HUES64 (cell line): ENCODE measurements around the gene MEFV. TPM values are rescaled to one million over a fixed set of nuclear protein-coding genes. Genes with fewer than 3 reads are reported as not detected.

Source experiments
- H3K27ac ChIP-seq: 2 replicates; pipeline ENCODE4 v1.7.0; 2013; ENCODE audit warnings: low read depth, low read length, inconsistent platforms
- H3K27me3 ChIP-seq: 2 replicates; pipeline ENCODE4 v1.6.1; 2013; ENCODE audit warnings: mild to moderate bottlenecking, low read length; ENCODE audit not compliant: insufficient read depth
- H3K36me3 ChIP-seq: 2 replicates; pipeline ENCODE4 v1.6.1; 2013; ENCODE audit warnings: mild to moderate bottlenecking, low read length; ENCODE audit not compliant: insufficient read depth
- H3K4me1 ChIP-seq: 2 replicates; pipeline ENCODE4 v1.6.1; 2013; ENCODE audit warnings: mild to moderate bottlenecking, low read length, moderate library complexity; ENCODE audit not compliant: insufficient read depth
- H3K4me3 ChIP-seq: 2 replicates; pipeline ENCODE4 v1.5.1; 2013; ENCODE audit warnings: mild to moderate bottlenecking, low read length, moderate library complexity
- H3K9ac ChIP-seq: 2 replicates; pipeline ENCODE4 v1.6.1; 2013; ENCODE audit warnings: mild to moderate bottlenecking, low read depth, low read length
- H3K9me3 ChIP-seq: 2 replicates; pipeline ENCODE4 v1.6.1; 2013; ENCODE audit warnings: low read depth, low read length; ENCODE audit not compliant: insufficient read depth
- WGBS: fragments of 150-250, 120-280 bp; methylation state at CpG from one replicate; pipeline ENCODE4 v1.1.7; 2013; ENCODE audit warnings: missing lambda C conversion rate; 5-methylcytosine and 5-hydroxymethylcytosine counted together
- polyA plus RNA-seq, 2 experiments: library from polyadenylated mRNA; stranded (reverse); fragments of 50-300 nt; gene quantifications; one replicate each; pipeline ENCODE4 v1.2.3, GENCODE V29; 2013

The MEFV gene
- not detected for polyA plus RNA-seq (2013, experiment 1 of 2)
- polyA plus RNA-seq (2013, experiment 2 of 2): not detected

- H3K9me3 ChIP-seq: no peaks in the 10 kb centered on the region
- H3K27me3 ChIP-seq: no peaks in the 10 kb centered on the region
- H3K36me3 ChIP-seq: no peaks in the 10 kb centered on the region
- no peak within 1 kb of the TSS for H3K27ac ChIP-seq
- H3K9ac ChIP-seq: no peak within 1 kb of the TSS
- 85% methylated on average over 14 of the region's 14 CpGs for WGBS
- no peaks in the 10 kb centered on the region for H3K4me1 ChIP-seq
- no peak within 1 kb of the TSS for H3K4me3 ChIP-seq
Measured at GRCh38 chr16:3256146-3256865, at the start of gene MEFV. TSS of gene MEFV (minus strand) at chr16:3256633. CDS start at chr16:3256587, 46 bp downstream.

- peaks cover 42% of the 10 kb centered on the region for H3K36me3 ChIP-seq
- no peaks in the 10 kb centered on the region for H3K4me1 ChIP-seq
- no peak overlapping the region; the same call in 1 of the 2 replicates for H3K27ac ChIP-seq
- 68% methylated on average over 8 of the region's 11 CpGs for WGBS
- peak overlapping the region; percentile 97 for H3K4me3 ChIP-seq
- H3K27me3 ChIP-seq: peaks cover 5% of the 10 kb centered on the region; the same call in 1 of the 2 replicates
- H3K9me3 ChIP-seq: peaks cover 79% of the 10 kb centered on the region
- peak overlapping the region; percentile 94 for H3K9ac ChIP-seq
Measured at GRCh38 chr16:3306078-3306477, 49.6 kb upstream of the MEFV start.

DNA sequence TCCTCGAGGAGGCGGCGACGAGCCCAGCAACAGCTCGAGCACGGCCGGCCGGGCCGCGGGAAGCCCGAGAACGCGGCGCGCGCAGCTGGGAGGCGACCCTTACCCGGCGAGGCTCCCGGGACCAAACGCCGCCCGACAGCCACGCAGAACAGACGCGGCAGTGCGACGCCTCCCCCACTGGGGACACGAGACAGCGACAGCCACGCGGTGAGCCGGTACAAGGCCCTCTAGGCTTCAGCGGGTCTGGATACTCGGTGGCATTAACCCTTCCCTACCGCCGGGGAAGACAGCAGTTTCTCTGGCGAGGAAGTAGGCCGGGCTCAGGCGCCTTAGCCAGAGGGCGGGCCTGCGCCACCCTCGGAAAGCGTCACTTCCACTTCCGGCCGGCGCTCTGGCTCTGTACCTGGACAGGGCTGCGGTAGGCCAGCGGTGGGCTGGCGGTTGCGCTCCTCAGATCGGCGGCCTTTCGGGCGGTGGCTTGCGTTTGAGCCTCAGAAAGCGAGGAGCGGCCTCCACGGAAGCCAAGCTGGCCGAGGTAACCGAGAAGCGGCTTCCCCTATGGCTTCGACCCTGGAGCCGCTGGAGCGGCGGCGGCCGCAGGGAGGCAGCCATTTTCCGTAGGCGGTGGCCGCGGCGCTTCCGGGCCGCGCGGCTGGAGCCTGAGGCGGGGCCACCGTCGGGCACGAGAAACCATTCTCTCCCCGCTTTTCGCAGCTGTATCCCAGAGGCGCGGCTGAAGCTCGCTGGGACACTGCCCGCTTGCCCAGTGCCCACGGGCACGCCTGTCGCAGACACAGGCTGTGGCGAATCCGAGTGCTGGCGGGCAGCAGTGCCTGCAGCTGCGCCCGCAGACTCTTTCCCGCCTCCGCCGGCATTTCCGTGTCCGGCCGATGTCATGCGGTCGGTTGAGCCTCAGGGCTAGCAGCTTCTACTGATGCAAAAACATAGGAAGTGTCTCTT lies 49.0 kb upstream of the MEFV start, which contains the start of the genes TIGD7 and ZNF75A:
TSS of gene TIGD7 (minus strand) at position 322 of the 960 bp plus-strand sequence. CDS start 4,816 bp downstream, outside the sequence.
TSS of gene ZNF75A (plus strand) at position 389 of the 960 bp plus-strand sequence. CDS start 2,932 bp downstream, outside the sequence.
- WGBS: 2% methylated on average over 103 of the region's 103 CpGs
- Histone ChIP-seq H3K27me3 (peaks cover 5% of the 10 kb centered on the region; the same call in 1 of the 2 replicates), H3K36me3 (peaks cover 44% of the 10 kb centered on the region), H3K9ac (peak within 1 kb of the TSS; percentile 94), H3K9me3 (peaks cover 72% of the 10 kb centered on the region), H3K27ac (peak within 1 kb of the TSS; percentile 97), H3K4me3 (peak within 1 kb of the TSS; percentile 97), H3K4me1 (no peaks in the 10 kb centered on the region)

DNA sequence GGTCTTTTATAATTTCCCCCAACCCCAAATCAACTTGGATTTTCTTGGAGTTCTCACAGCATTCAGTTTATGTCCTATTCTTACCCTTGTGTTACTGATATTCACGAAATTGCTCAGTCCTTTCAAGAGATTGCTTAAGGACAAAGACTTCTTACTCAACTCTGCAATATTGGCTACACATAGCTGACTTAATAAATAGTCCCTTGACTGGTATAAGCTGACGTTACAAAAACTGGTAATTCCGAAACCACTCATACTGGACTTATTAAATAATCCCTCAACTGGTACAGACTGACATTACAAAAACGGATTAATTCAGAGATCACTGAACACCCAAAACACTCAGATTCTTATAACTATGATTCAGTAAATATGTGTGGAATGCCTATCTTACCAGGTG lies 47.9 kb upstream of the MEFV start:
- peak overlapping the region; percentile 97 for H3K4me3 ChIP-seq
- H3K9me3 ChIP-seq: peaks cover 67% of the 10 kb centered on the region
- peak overlapping the region; percentile 94; the same call in 1 of the 2 replicates for H3K9ac ChIP-seq
- WGBS: 81% methylated on average over 4 of the region's 4 CpGs
- peaks cover 48% of the 10 kb centered on the region for H3K36me3 ChIP-seq
- no peaks in the 10 kb centered on the region for H3K4me1 ChIP-seq
- H3K27ac ChIP-seq: no peak overlapping the region
- H3K27me3 ChIP-seq: peaks cover 5% of the 10 kb centered on the region; the same call in 1 of the 2 replicates

GRCh38 chr16:3295783-3296182 lies 39.4 kb upstream of the MEFV start:
- 94% methylated on average over 13 of the region's 13 CpGs for WGBS
- Histone ChIP-seq H3K4me3 (no peak overlapping the region), H3K27ac (no peak overlapping the region), H3K9ac (no peak overlapping the region), H3K27me3 (no peaks in the 10 kb centered on the region), H3K36me3 (peaks cover 42% of the 10 kb centered on the region), H3K4me1 (no peaks in the 10 kb centered on the region), H3K9me3 (peaks cover 38% of the 10 kb centered on the region)

- peaks cover 43% of the 10 kb centered on the region for H3K9me3 ChIP-seq
- 97% methylated on average over 45 of the region's 45 CpGs for WGBS
- no peaks in the 10 kb centered on the region for H3K4me1 ChIP-seq
- no peaks in the 10 kb centered on the region for H3K27me3 ChIP-seq
- H3K27ac ChIP-seq: no peak overlapping the region
- no peak overlapping the region for H3K4me3 ChIP-seq
- H3K9ac ChIP-seq: no peak overlapping the region
- peaks cover 43% of the 10 kb centered on the region for H3K36me3 ChIP-seq
Measured at GRCh38 chr16:3295209-3295608, 38.8 kb upstream of the MEFV start.

GRCh38 chr16:3292604-3293003 lies 36.2 kb upstream of the MEFV start:
- peaks cover 59% of the 10 kb centered on the region for H3K36me3 ChIP-seq
- peaks cover 56% of the 10 kb centered on the region for H3K9me3 ChIP-seq
- H3K9ac ChIP-seq: no peak overlapping the region
- H3K4me1 ChIP-seq: no peaks in the 10 kb centered on the region
- H3K27me3 ChIP-seq: no peaks in the 10 kb centered on the region
- 92% methylated on average over 3 of the region's 3 CpGs for WGBS
- no peak overlapping the region for H3K4me3 ChIP-seq
- H3K27ac ChIP-seq: no peak overlapping the region

- no peaks in the 10 kb centered on the region for H3K27me3 ChIP-seq
- H3K4me1 ChIP-seq: peaks cover 7% of the 10 kb centered on the region; the same call in 1 of the 2 replicates
- H3K36me3 ChIP-seq: peaks cover 81% of the 10 kb centered on the region
- no peak overlapping the region for H3K9ac ChIP-seq
- H3K27ac ChIP-seq: no peak overlapping the region
- peaks cover 76% of the 10 kb centered on the region for H3K9me3 ChIP-seq
- peak overlapping the region; percentile 5; the same call in 1 of the 2 replicates for H3K4me3 ChIP-seq
- WGBS: 96% methylated on average over 16 of the region's 16 CpGs
Measured at GRCh38 chr16:3289998-3290673, 33.7 kb upstream of the MEFV start.

- Histone ChIP-seq H3K36me3 (peaks cover 45% of the 10 kb centered on the region), H3K4me1 (peaks cover 13% of the 10 kb centered on the region; the same call in 1 of the 2 replicates), H3K27me3 (no peaks in the 10 kb centered on the region), H3K9ac (0 out of 2 replicates have a peak overlapping the region, but pooled peaks have one; percentile 91), H3K4me3 (peak overlapping the region; percentile 86), H3K27ac (no peak overlapping the region), H3K9me3 (peaks cover 44% of the 10 kb centered on the region)
- 77% methylated on average over 6 of the region's 6 CpGs for WGBS
Measured at GRCh38 chr16:3285131-3285530, 28.7 kb upstream of the MEFV start.
